HG03457 (cell line): ENCODE data around the gene ZNF524.

ENCODE experiments used
- ATAC-seq: cut with Tn5 transposase; IDR thresholded peaks from one replicate; pipeline ENCODE4 v1.9.1; 2021; ENCODE audit warnings: moderate number of reproducible peaks; ENCODE audit not compliant: unreplicated experiment

The ZNF524 gene

DNA sequence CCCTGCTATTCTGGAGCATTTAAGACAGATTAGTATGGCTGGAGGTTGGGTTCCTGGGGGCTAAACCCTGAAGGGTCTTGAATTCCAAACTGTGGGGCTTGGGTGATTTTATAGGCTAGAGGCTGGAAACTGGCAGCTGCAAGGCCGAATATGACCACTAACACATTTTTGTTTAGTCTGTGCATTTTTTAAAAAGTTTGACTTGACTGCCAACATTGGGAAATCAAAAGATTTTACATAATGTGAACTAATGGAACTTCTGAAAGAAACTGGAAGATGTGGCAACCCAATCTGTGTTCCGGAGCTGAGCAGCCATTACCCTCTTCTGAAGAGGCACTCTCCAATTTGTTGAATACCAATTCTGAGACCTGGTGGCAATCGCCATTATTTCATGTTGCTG, 19.2 kb downstream of the ZNF524 start:
- ATAC-seq = no peak

DNA sequence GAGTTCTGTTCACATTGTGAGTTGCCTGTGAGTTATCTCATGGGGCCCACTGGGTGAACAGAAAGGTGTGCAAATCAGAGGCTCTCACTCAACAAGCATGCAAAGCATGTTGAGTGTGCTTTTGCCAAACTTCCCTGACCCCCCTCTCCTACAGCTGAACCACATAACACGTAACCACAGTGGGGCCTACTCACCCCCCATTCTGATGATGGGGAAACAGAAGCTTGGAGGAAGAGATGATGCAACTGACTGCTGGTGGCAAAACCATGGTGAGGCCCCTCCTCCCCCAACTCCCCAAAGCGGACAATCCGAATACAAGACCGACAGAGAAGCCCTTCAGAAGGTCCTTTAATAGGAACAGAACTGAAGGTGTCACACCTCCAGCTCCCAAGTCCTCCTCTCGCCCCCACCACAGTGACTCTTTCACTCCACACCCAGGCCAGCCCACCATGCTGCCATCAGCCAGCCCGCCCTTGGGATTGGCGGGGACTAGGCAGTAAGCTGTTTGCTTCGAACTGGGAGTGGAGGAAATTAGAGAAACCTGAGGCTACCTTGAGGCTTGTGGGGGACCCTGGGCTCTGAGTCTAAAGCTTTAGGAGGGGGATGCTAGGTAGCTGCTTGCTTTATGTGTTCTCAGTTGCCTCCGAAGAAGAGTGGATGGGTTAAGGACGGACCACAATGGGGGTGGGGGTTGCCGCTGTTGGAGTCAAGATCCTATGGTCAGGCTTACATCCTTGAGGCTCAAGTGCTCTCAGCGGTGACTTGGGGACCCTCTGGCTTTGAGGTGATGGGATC, 20.5 kb downstream of the ZNF524 start:
- ATAC-seq = no peak

GRCh38 chr19:55621205-55621672, 21.2 kb downstream of the ZNF524 start:
- no peak for ATAC-seq

DNA sequence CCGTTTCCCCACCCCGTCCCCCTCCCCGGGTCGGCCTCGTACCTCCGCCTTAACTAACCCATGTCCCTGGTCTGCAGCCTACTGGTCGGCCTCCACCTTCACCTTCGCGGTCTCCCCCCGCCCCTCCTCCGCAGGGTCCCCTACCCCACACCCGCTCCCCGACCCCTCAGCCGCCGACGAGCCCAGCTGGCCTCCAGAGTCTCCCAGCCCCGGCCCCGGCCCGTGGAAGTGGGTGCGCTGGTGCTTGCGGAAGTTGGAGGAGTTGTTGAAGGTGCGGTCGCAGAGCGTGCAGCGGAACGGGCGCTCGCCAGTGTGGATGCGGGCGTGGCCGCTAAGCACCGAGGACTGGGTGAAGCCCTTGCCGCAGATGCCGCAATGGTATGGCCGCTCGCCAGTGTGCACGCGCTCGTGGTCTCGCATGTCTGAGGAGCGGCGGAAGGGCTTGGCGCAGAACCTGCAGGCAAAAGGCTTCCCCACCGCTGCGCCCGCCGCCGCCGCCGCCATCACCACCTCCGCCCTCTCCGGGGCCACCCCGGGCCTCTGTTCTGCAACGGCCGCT, 21.7 kb downstream of the ZNF524 start:
- ATAC-seq = no peak

DNA sequence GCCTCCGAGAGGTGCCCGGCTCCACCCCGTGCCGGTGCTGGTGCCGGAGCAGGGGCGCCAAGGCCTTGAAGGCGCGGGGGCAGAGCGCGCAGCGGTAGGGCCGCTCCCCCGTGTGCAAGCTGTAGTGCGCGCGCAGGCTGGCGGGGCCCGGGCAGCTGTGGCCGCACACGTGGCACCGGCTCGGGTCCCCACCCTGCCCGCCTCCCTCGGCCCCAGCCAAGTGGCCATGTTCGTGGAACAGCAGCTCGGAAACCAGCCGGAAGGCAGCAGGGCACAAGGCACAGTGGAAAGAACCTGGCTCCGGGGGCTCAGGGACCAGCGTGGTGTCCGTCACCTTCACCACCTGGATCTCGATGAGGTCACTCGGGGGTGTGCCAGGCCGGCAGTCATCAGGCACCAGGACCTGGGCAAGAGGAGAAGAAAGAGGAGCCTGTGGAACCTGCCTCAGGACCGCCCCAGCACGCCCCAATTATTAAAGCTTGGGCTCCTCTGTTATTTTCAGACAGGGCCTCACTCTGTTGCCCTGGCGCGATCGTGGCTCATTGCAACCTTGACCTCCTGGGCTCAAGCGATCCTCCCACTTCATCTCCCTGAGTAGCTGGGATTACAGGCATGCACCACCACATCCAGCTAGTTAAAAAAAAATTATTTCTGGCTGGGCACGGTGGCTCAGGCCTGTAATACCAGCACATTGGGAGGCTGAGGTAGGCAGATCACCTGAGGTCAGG, 22.3 kb downstream of the ZNF524 start:
- no peak for ATAC-seq

DNA sequence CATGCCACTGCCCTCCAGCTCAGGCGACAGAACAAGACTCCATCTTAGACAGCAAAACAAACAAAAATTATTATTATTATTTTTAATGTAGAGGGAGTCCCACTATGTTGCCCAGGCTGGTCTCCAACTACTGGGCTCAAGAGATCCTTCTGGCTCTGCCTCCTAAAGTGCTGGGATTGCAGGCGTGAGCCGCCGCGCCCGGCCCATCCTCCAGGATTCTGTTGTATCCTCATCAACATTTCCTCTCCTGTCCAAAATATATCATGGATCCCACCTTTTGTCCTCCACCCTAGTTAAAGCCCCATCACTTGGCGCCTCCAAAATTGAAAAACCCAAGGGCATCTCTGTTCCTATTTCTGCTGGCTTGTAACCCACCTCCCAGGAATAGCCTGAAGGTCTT, 23.0 kb downstream of the ZNF524 start:
- no peak for ATAC-seq

DNA sequence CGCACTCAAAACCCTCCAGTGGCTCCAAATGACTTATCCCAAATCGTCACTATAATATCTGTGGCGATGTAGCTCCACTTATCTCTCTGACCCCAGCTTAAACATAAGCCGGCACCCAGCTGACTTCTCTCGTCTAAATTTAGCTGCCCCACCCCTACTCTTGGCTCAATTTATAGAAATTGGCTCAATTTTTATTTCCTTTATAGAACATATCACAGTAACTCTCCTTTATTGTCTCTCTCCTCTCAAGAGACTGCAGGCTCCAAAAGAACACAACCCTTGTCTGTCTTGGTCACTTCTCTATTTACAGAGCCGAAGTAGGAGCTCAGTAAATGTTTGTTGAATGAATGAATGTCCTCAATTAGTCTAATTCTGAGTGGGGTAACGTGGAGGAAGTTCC, 23.5 kb downstream of the ZNF524 start:
- ATAC-seq = no peak

DNA sequence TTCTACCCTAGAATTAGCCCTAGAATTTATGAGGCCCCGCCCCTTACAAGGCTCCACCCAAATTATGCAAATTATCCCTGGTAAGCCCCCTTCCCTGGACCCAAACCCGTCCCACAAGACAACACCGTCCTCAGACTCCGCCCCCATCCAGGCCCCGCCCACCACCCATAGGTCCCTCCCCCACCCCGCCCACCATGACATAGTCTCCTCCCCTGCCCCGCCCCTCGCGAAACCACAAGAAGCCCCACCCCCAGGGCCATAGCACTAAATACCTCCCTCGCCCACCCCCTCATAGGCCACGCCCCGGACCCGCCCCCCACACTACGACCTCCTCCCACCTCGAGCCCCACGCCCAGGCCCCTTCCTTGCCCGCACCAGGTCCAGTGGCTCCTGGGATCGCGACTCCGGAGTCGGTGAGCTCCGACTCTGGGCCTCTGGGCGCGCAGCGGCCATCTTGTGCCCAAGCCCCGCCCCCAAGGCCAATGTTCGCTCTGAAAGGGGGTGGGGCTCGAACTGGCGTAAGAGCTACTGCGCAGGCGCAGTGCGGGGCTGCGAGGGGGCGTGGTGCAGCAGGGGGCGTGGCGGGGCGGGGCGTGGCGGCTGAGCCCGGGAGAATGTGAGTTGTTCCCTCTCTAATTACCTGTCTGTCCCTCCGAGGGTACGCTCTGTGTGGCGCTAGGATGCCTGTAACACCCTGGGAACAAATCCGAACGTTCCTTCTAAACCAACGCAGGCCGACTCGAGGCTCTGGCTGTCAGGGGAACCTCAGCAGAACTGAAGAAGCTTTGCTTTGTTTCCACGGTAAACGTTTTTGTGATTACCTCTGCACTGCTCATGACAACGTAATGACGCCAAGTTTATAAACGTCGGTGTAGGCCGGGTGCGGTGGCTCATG, 24.3 kb downstream of the ZNF524 start, which contains the start of gene ZNF784:
Gene ZNF784, minus strand, starts transcription at position 458 of the 895 bp plus-strand sequence. Its CDS starts 5 bp downstream, at position 453.
- ATAC-seq = no peak

DNA sequence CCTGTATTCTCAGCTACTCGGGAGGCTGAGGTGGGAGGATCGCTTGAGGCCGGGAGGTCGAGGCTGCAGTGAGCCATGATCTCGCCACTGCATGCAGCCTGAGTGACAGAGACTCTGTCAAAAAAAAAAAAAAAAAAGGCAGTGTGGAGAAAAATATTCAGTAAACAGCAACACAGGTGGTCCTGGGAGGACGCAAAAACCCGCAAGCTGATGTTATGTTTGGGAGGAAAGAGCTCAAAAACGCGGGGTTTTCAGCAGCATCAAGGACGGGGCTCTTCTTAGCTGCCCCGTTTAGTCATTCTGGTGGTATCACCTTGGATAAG, 24.9 kb downstream of the ZNF524 start:
- no peak for ATAC-seq

DNA sequence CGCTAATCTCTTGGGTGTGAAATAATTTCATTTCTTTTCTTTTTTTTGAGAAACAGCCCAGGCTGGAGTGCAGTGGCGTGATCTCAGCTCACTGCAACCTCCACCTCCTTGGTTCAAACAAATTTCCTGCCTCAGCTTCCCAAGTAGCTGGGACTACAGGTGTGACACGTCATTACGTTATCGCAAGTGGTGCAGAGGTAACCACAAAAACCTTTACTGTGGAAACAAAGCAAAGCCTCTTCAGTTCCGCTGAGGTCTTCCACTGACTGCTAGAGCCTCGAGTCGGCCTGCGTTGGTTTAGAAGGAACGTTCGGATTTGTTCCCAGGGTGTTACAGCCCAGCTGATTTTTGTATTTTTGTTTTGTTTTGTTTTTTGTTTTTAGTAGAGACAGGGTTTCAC, 26.3 kb downstream of the ZNF524 start:
- ATAC-seq = no peak

DNA sequence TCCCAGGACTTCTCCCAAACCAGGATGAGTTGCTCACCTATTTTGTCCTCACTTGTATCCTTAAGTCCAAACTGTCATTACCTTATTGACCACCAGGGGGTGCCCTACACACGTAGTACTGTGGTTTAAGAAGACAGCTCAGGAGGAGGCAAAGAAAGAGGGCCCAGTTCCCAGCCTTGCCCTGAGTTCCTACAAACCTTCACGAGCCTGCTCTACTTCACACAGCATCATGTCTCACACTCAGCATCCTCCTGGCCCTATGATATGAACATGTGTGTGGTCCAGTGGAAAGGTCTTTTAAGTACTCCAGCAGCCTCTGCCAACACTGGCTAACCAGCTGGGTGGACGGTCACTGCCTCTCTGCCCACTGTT, 32.4 kb downstream of the ZNF524 start:
- no peak for ATAC-seq

DNA sequence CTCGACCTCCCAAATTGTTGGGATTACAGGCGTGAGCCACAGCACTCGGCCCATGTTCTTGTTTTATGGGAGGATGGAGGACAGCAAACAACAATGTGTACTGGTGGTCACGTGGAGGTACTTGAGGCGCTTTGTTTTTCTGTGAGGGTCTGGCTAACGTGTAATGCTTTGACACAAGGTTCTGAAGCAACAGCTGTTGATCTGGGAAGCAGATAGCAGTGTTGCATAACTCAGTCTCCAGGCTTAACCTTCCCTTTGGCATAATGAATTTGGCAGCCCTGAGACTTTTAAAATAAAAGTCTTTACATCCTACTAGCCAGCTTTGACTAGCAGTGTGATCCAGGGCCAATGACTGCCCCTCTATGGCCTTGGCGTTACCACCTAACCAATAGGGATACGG, 33.8 kb downstream of the ZNF524 start:
- ATAC-seq = no peak

DNA sequence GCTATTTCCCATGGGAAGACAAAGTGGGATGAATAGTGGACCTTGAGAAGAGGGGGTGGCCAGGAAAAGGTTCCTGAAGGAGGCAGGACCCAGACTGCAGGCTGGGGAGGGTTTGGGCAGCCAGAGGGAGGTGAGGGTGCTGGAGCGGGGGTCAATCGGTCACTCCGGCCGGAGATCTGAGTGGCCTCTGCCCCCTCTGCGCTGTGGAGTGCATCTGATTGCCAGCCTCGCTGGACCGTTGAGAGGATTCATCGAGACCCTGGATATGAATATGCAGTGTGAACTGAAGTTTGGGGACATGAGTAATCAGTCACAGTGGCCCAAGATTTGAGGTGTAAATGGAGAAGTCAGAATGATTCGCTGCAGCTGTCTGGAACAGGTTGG, 35.2 kb downstream of the ZNF524 start:
- no peak for ATAC-seq

- no peak for ATAC-seq
Observed at GRCh38 chr19:55635856-55636440, 35.9 kb downstream of the ZNF524 start.

- ATAC-seq = no peak
Observed at GRCh38 chr19:55636723-55637122, 36.6 kb downstream of the ZNF524 start.

- no peak for ATAC-seq
Observed at GRCh38 chr19:55637534-55637933, 37.4 kb downstream of the ZNF524 start.

DNA sequence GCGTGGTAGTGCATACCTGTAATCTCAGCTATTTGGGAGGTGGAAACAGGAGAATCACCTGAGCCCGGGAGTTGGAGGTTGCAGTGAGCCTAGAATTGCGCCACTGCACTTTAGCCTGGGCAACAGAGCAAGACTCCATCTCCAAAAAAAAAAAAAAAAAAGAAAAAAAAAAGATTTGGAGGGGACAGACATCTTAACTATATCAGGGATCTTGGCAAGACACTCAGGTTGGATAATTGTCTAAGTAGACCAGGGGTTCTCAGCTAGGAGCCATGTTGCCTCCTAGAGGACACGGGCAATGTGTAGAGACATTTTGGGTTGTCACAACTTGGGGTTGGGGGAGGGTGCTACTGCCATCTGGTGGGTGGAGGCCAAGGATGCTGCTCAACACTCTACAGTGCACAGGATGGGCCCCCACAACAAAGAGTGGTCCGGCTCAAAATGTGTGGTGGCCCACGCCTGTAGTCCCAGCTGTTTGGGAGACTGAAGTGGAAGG, 38.8 kb downstream of the ZNF524 start:
- no peak for ATAC-seq

DNA sequence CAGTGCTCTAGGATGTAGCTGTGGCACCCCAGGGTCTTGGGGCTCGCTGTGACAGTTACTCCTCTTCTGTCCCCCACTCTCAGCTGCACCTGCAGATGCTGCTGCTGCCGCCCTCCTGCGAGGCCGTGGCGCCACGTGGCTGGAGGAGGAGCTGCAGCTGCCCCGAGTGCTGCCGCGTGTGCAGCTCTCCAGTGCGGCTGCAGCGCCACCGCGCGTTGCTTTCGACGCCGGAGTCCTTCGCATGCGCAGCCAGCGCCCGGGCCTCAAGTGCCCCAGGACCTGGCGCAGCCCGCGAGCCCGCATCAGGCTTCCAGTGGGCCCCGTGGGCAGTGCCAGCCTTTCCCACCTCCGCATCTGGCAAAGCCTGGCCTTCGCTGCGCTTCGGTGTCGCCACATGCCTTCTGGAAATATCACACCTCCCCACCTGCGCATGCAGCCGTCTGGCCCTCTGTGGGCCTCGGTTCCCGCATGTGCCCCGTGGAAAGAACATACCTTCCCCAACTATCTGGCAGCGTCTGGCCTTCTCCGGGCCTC, 40.0 kb downstream of the ZNF524 start:
- ATAC-seq = no peak

DNA sequence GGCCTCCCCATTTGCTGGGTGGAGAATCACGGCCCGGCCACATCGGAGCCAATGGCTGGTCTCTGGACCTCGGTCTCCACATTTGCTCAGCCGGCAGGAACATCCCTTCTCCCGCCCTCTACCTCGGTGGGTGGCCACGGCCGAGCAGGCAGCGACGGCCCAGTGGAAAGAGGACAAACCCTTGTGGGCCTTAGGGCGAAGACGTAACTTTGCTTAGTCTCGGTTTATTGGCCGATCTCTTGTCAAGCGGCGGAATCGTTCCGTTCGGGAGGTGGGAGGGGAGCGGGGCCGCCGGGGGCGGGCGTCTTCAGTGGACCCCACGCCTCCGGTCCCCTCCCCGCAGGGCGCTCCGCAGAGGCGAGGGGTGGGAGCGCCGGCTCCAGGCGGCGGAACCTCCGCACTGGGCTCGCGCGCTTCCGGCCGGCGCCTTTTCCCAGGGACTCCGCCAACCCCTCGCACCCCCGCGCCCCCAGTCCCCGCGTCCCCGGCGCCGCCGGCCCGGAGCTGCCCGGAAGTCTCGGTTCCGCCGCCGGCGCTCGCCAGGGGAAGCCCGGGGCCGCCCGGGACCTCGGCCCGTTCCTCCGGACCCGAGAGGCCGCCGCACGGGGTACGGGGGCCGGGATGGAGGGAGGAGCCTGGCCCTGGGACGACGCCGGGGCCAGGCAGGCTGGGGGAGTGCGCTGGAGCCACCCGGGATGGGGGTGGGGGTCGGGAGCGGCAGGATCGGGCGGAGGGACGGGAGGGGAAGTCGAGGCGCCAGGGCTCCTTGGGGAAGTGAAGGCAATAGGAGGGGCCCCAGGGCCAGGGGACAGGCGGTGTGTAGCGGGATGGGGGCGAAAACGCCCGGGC, 40.7 kb downstream of the ZNF524 start, which contains the start of gene ZNF580:
Gene ZNF580, plus strand, starts transcription at position 426 of the 849 bp plus-strand sequence. CDS start 1,507 bp downstream, outside the sequence.
- ATAC-seq = no peak
